Measurements from ENCODE around the gene CLEC16A. TPM values are rescaled to one million over a fixed set of nuclear protein-coding genes. Genes with fewer than 3 reads are reported as not detected.

The CLEC16A gene
- polyA plus RNA-seq, 10 donors = 11.4 to 15.2 (median 12.9) TPM

- no peak for DNase-seq
Measured at GRCh38 chr16:11170696-11171447, 226.5 kb downstream of the CLEC16A start.

DNA sequence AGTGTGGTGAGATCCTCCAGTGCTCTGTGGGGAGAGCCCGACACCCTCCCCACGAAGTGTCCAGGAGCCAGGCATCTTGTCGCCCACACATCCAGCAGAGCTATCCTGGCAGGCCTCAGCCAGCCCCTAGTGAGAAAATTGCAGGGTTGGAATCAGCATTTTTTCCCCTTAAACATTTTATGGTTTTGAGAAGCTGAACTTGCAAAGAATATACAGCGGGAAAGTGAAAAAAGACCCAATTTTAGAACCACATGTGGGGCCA lies 227.0 kb downstream of the CLEC16A start:
- DNase-seq = no peak

- no peak for DNase-seq
Measured at GRCh38 chr16:11171757-11172299, 227.5 kb downstream of the CLEC16A start.

GRCh38 chr16:11173426-11173825 lies 229.1 kb downstream of the CLEC16A start:
- no peak for DNase-seq

GRCh38 chr16:11174141-11174540 lies 229.8 kb downstream of the CLEC16A start:
- no peak for DNase-seq

- no peak for DNase-seq
Measured at GRCh38 chr16:11175106-11175786, 230.9 kb downstream of the CLEC16A start.

- DNase-seq = no peak
Measured at GRCh38 chr16:11175787-11176341, 231.5 kb downstream of the CLEC16A start.

DNA sequence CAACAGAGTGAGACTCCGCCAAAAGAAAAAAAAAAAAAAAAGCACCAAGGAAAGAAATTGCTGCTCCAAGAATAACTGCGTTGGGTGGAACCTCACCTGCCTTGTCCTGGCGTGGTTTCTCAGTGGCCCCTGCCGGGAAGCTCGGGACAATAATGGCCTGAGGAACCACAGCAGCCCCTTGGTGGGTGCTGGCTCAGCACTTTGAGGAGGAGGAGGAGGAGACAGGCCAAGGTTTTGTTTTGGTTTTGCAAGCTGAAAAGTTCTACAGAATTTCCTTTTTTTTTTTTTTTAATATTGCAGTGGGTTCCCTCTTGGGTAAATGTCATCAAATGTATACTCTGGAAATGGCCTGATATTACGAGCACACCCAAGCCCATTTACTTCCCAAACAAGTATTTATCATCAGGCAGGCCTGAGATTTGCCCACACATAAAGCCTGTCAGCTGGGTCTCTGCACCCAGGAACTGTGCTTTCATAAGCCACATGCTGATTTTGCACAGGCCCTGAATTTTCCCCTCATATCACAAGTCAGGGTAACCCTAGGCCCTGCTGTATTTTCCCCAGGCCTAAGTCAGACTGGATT lies 233.3 kb downstream of the CLEC16A start:
- DNase-seq = no peak

DNA sequence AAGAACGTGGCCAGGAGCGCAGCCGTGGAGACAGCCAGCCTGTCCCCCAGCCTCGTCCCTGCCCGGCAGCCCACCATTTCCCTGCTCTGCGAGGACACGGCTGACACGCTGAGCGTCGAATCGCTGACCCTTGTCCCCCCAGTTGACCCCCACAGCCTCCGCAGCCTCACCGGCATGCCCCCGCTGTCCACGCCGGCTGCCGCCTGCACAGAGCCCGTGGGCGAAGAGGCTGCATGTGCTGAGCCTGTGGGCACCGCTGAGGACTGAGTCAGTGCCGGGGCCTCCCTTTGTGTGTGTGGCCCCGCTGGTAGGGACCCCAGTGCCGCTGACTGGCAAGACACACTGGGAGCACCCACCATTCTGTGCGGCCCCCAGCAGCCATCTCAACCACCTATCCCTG lies 234.1 kb downstream of the CLEC16A start:
- DNase-seq = no peak

DNA sequence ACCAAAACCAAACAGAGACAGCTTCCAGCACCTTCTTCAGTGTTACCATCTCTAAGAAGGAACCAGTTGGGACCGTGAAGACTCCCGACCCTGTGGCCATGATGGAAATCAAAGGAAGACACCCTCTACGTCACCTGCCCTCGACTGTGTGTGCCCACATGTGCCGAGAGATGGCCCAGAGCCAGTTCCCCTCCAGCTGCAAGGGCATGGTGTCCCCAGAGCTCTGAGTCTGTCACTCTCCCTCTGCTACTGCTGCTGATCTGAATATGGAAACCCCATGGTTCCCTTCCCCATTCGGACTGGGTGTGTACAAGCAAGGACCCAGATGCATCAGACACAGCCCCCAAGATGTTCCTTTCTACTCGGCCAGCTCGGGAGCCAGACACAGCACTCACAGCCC lies 235.2 kb downstream of the CLEC16A start:
- DNase-seq = no peak

GRCh38 chr16:11180489-11180888 lies 236.1 kb downstream of the CLEC16A start:
- no peak for DNase-seq

DNA sequence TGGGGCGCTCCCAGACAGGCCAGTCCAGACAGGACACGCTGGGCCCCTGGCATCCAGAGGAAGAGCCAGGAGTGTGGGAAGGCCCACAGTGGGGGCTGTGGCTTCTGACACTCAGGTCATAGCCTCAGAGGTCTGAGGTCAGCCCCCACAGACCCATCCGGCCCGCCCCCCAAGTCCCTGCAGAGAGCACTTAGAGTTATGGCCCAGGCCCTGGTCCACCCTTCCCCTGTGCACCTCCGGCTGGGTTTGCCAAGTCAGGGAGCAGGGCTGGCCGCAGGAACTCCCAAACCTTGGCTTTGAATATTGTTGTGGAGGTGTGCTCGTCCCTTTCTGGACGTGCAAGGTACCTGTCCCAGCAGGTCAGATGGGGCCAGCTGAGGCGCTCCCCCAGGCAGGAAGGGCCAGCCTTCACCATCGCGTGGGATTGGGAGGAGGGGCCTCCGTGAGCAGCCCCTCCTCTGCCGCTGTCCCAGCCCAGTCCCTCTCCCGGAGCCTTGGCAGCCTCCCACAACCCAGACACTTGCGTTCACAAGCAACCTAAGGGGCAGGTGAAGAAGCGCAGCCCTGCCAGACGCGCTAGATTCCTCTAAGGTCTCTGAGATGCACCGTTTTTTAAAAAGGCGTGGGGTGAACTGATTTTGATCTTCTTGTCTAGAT lies 237.0 kb downstream of the CLEC16A start:
- DNase-seq = peak in 1 of 3 donors; percentile 53

DNA sequence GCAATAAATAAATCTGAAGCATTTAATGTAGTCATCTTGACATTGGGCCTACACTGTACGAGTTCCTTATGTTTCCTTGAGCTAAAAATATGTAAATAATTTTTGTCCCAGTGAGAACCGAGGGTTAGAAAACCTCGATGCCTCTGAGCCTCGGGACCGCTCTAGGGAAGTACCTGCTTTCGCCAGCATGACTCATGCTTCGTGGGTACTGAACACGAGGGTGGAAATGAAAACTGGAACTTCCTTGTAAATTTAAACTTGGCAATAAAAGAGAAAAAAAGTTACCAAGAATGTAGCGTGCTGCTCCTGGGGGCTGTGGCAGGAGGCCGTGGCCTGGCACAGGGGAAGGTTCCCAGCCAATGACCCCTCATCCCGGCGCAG lies 237.5 kb downstream of the CLEC16A start:
- no peak for DNase-seq

DNA sequence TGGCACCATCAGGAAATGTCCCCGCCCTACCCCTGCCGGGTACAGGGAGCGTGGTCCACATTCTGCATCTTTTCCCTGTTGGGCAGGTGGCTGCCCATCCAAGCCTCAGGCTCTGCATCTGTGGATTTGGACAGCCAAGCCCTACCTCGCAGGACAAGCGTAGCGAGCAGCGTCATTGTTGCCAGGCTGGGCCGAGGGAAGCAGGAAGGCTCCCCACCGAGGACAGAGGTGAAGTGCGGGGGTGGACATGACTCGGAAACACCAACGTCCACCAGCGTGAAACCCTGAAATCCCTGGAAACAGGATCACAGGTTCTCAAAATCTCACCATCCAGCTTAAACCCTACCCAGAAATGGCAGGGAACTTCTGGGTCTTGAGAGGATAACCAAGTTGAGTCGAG lies 238.0 kb downstream of the CLEC16A start:
- DNase-seq = no peak

GRCh38 chr16:11183035-11183812 lies 238.9 kb downstream of the CLEC16A start:
- DNase-seq = no peak

DNA sequence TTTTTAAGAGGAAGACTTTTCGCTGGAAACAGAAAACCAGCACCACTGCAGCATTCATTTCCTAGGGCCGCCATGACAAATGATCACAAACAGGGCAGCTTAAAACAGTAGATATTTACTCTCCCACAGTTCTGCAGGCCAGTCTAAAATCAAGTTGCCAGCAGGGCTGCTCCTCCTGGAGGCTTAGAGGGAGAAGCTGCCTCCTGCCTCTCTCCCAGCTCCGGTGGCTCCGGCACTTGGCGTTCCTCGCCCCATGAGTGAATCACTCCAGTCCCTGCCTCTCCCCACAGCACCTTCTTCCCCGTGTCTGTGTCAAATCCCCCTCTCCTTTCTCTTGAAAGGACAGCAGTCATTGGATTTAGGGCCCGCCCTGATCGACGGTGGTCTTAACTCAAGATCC lies 239.6 kb downstream of the CLEC16A start:
- no peak for DNase-seq

- DNase-seq = no peak
Measured at GRCh38 chr16:11187522-11188023, 243.2 kb downstream of the CLEC16A start.

DNA sequence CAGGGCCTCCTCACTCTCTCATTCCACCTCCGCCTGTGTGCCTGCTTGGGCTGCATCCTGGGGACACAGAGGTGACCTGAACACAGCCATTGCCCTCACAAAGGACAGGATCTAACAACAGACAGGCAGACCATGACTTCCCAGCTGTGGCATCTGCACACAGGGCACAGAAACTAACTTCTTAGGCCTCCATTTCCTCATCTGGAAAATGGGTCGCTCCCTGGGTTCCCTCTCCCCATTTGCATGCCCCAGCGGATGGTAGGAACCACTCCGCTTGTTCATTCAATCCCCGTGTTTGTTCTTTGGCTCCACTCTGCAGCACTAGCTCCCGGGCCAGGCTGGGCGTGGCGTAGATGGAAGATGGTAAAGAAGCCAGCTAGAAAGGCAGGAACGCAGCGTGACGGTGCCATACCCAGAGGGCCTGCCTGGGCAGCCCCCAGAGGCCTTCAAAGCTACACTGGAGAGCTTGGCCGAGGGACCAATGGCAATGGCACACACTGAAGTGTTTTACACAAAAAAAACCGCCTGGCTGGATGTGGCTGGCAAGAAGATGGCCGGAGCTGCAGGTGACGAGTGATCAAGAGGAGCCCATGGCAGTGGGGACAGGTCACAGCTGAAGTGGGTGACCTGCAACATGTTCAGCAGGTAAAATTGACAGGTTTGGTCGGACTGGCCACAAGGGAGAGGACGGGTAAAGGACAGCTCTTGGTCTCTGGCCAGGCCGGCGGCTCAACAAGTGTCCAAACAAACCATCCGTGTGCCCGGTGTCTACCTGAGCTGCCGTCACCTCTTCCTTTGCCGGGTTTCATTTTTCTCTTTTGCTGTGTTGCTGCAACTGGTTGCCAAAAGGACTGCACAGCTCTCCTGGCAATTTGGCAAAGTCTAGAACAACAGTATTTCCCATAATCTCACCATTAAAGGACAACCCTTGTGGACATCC lies 244.7 kb downstream of the CLEC16A start:
- DNase-seq = no peak

DNA sequence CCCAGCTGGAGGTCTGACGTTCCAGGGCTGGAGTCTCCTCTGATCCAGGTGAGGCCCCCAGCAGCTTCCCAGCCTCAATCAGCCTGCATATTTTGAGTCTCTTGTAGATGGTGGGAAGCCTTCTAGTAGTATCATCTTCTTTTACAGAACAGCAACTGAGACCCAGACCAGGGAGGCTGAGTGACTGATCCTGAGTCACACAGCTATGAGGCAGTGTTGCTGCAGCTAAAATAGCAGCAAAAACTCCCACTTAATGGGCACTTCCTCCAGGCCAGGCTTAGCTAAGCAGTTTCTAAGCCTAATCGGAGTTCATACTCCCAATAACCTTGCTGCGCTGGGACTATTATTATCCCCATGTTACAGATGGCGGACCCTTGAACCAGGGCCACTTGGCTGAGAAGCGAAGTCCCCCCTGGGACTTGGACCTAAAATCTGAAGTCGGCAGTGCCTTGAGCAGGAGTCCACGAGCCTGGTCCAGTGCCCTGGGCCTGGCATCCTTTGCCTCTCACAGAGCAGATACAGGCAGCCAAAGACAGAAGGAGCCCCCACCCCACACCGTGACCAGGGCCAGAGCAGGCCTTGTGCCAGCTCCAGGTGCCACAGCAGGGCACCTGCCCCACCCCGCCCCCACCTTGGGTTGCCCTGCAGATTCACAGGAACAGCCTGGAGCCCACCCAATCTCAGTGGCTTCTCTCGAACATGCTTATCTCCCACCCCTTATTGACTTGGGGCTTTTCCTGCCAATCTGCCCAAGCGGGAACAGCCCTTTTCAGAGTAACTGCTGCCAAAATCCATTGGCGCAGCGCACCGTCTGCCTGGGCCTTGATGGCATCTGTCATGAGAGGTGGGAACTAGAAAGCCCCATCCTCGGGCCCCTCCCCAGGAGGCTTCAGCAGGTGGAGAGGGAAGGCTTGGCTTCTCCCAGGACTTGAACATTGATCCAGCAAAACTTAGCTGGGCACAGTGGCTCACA lies 246.5 kb downstream of the CLEC16A start:
- no peak for DNase-seq
